IMR-90 (cell line): ENCODE measurements around the gene IL37. TPM values are rescaled to one million over a fixed set of nuclear protein-coding genes. Genes with fewer than 3 reads are reported as not detected.

Experiments used
- ATAC-seq: fragments of 200-7000 bp; cut with Tn5 transposase; 2 replicates; pipeline ENCODE4 v1.9.1; 2020; ENCODE audit warnings: low read depth, mild to moderate bottlenecking, moderate library complexity
- BruUV-seq: library from RNA; stranded (reverse); fragments of 400-500 nt; replicated peaks from 2 replicates; lab custom pipeline; 2021; lab: Mats Ljungman, UMichigan
- CTCF ChIA-PET: fragments of 300-600 bp; formaldehyde crosslinking; extraction: SDS; loops from one replicate; lab custom pipeline; 2021; ENCODE audit warnings: antibody characterized with exemption; lab: Yijun Ruan, JAX
- POLR2A ChIA-PET: fragments of 300-600 bp; sonication (Branson Sonifier 250); formaldehyde crosslinking; loops from one replicate; lab custom pipeline; 2022; ENCODE audit warnings: antibody characterized with exemption; ENCODE audit not compliant: unreplicated experiment; lab: Charles Lee
- DNase-seq: peaks from one replicate; pipeline ENCODE4 v3.0.0; 2013
- H2AFZ ChIP-seq: replicated peaks from 2 replicates; pipeline ENCODE3; 2013; ENCODE audit warnings: low read length, mild to moderate bottlenecking; ENCODE audit not compliant: poor library complexity
- H2AK5ac ChIP-seq: 2 replicates; pipeline ENCODE4 v1.6.1; 2013; ENCODE audit warnings: low read depth, low read length, inconsistent platforms
- H2AK9ac ChIP-seq: replicated peaks from 2 replicates; pipeline ENCODE3; 2013; ENCODE audit warnings: mild to moderate bottlenecking, low read depth, low read length, moderate library complexity; ENCODE audit not compliant: poor library complexity
- H2BK120ac ChIP-seq: 2 replicates; pipeline ENCODE4 v1.6.1; 2013; ENCODE audit warnings: low read depth, low read length, inconsistent platforms
- H2BK15ac ChIP-seq: 3 replicates; pipeline ENCODE4 v1.6.1; 2013; ENCODE audit warnings: low read depth, low read length, inconsistent platforms
- H2BK20ac ChIP-seq: 2 replicates; pipeline ENCODE4 v1.6.1; 2013; ENCODE audit warnings: low read depth, mild to moderate bottlenecking, inconsistent platforms, low read length, moderate library complexity
- H2BK5ac ChIP-seq: 2 replicates; pipeline ENCODE4 v1.6.1; 2013; ENCODE audit warnings: mild to moderate bottlenecking, low read depth, low read length, inconsistent platforms; ENCODE audit not compliant: poor library complexity, severe bottlenecking
- H3K14ac ChIP-seq: replicated peaks from 2 replicates; pipeline ENCODE4 v1.6.1; 2013; ENCODE audit warnings: low read depth, low read length, inconsistent platforms
- H3K18ac ChIP-seq: 2 replicates; pipeline ENCODE4 v1.6.1; 2013; ENCODE audit warnings: low read depth, low read length, control low read depth
- H3K23ac ChIP-seq: 2 replicates; pipeline ENCODE4 v1.6.1; 2013; ENCODE audit warnings: low read depth, low read length, inconsistent platforms
- H3K27ac ChIP-seq: 2 replicates; pipeline ENCODE4 v1.5.1; 2013; ENCODE audit warnings: mild to moderate bottlenecking, control low read depth, low read length; ENCODE audit not compliant: insufficient read depth
- H3K27me3 ChIP-seq: 2 replicates; pipeline ENCODE4 v1.6.1; 2013; ENCODE audit warnings: low read length; ENCODE audit not compliant: control insufficient read depth, insufficient read depth
- H3K36me3 ChIP-seq: 2 replicates; pipeline ENCODE4 v1.6.1; 2013; ENCODE audit warnings: low read length, mixed read lengths; ENCODE audit not compliant: control insufficient read depth, insufficient read depth
- H3K4ac ChIP-seq: 2 replicates; pipeline ENCODE4 v1.6.1; 2013; ENCODE audit warnings: low read depth, low read length, inconsistent platforms
- H3K4me1 ChIP-seq: 2 replicates; pipeline ENCODE4 v1.6.1; 2013; ENCODE audit warnings: low read length, mixed read lengths; ENCODE audit not compliant: control insufficient read depth, insufficient read depth
- H3K4me2 ChIP-seq: 2 replicates; pipeline ENCODE4 v1.6.1; 2013; ENCODE audit warnings: low read depth, mild to moderate bottlenecking, control low read depth, low read length, moderate library complexity
- H3K4me3 ChIP-seq: 2 replicates; pipeline ENCODE4 v1.5.1; 2013; ENCODE audit warnings: low read depth, mild to moderate bottlenecking, control low read depth, low read length, moderate library complexity; ENCODE audit not compliant: insufficient read depth
- H3K56ac ChIP-seq: 2 replicates; pipeline ENCODE4 v1.6.1; 2013; ENCODE audit warnings: low read length, inconsistent platforms; ENCODE audit not compliant: insufficient read depth; ENCODE audit errors: extremely low read depth
- H3K79me1 ChIP-seq, 2 experiments: 2 replicates each; pipeline ENCODE4 v1.6.1; 2013; ENCODE audit warnings: low read length in 2 of 2, inconsistent platforms in 1 of 2, low read depth in 1 of 2
- H3K9ac ChIP-seq: 2 replicates; pipeline ENCODE4 v1.6.1; 2013; ENCODE audit warnings: low read depth, low read length, control low read depth
- H3K9me1 ChIP-seq: 2 replicates; pipeline ENCODE4 v1.6.1; 2013; ENCODE audit warnings: low read length, inconsistent platforms; ENCODE audit not compliant: insufficient read depth
- H3K9me3 ChIP-seq: 2 replicates; pipeline ENCODE4 v1.6.1; 2013; ENCODE audit warnings: low read length; ENCODE audit not compliant: control insufficient read depth, insufficient read depth
- H4K20me1 ChIP-seq: 2 replicates; pipeline ENCODE4 v1.6.1; 2013; ENCODE audit warnings: low read length, inconsistent platforms; ENCODE audit not compliant: insufficient read depth
- H4K5ac ChIP-seq: 2 replicates; pipeline ENCODE4 v1.6.1; 2013; ENCODE audit warnings: mild to moderate bottlenecking, low read depth, low read length, control low read depth
- H4K8ac ChIP-seq, 2 experiments: 2 replicates each; pipeline ENCODE4 v1.6.1; 2013; ENCODE audit warnings: low read depth in 2 of 2, low read length in 2 of 2, control low read depth in 1 of 2, inconsistent platforms in 1 of 2
- H4K91ac ChIP-seq: 2 replicates; pipeline ENCODE4 v1.6.1; 2013; ENCODE audit warnings: low read depth, low read length, inconsistent platforms; ENCODE audit not compliant: insufficient read depth
- BHLHE40 ChIP-seq: fragments of 150-350 bp; IDR thresholded peaks from 2 replicates; pipeline ENCODE4 v1.6.1; 2016; ENCODE audit warnings: mild to moderate bottlenecking, low read depth, low read length
- CEBPB ChIP-seq: IDR thresholded peaks from 2 replicates; pipeline ENCODE4 v1.6.1; 2012; ENCODE audit warnings: low read depth, low read length, improper control_type of control experiment
- CHD1 ChIP-seq: IDR thresholded peaks from 2 replicates; pipeline ENCODE4 v1.6.1; 2012; ENCODE audit warnings: low read depth, low read length, improper control_type of control experiment
- FOS ChIP-seq: fragments of 150-350 bp; IDR thresholded peaks from 2 replicates; pipeline ENCODE4 v1.6.1; 2016; ENCODE audit warnings: low read depth, low read length
- MAFK ChIP-seq: IDR thresholded peaks from 2 replicates; pipeline ENCODE4 v1.6.1; 2012; ENCODE audit warnings: low read depth, low read length, improper control_type of control experiment
- MAZ ChIP-seq: IDR thresholded peaks from 2 replicates; pipeline ENCODE4 v1.6.1; 2012; ENCODE audit warnings: low read depth, mild to moderate bottlenecking, low read length, improper control_type of control experiment, moderate library complexity, borderline replicate concordance
- MXI1 ChIP-seq: IDR thresholded peaks from 2 replicates; pipeline ENCODE4 v1.6.1; 2012; ENCODE audit warnings: low read depth, mild to moderate bottlenecking, low read length, moderate library complexity, borderline replicate concordance
- NFE2L2 ChIP-seq: fragments of 150-350 bp; IDR thresholded peaks from 2 replicates; pipeline ENCODE4 v1.6.1; 2016; ENCODE audit warnings: low read depth, mild to moderate bottlenecking, low read length
- POLR2A ChIP-seq: IDR thresholded peaks from 2 replicates; pipeline ENCODE4 v1.6.1; 2012; ENCODE audit warnings: mild to moderate bottlenecking, low read depth, low read length
- RAD21 ChIP-seq: IDR thresholded peaks from 2 replicates; pipeline ENCODE4 v1.6.1; 2012; ENCODE audit warnings: low read length, improper control_type of control experiment
- RCOR1 ChIP-seq: IDR thresholded peaks from 2 replicates; pipeline ENCODE4 v1.6.1; 2012; ENCODE audit warnings: mild to moderate bottlenecking, low read length, improper control_type of control experiment; ENCODE audit not compliant: insufficient replicate concordance
- RFX5 ChIP-seq: IDR thresholded peaks from 2 replicates; pipeline ENCODE4 v1.8.0; 2012; ENCODE audit warnings: low read depth, mild to moderate bottlenecking, low read length, moderate library complexity
- SMC3 ChIP-seq: fragments of 150-350 bp; IDR thresholded peaks from 2 replicates; pipeline ENCODE4 v1.6.1; 2016; ENCODE audit warnings: low read depth, mild to moderate bottlenecking, antibody characterized with exemption, low read length, moderate library complexity
- WGBS, 2 experiments: methylation state at CpG; one replicate each; pipeline versions ENCODE4 v1.1.5 to v1.1.7; 2013; ENCODE audit warnings: missing lambda C conversion rate in 2 of 2; ENCODE audit not compliant: insufficient read length in 1 of 2; ENCODE audit errors: extremely low coverage in 2 of 2; 5-methylcytosine and 5-hydroxymethylcytosine counted together
- dilution Hi-C: fragments of 300-500 bp; cut with HindIII; formaldehyde crosslinking; loops from one replicate; pipeline ENCODE4 v1.14.3; 2018; ENCODE audit warnings: low sequenced_read_pairs; ENCODE audit not compliant: unreplicated experiment
- in situ Hi-C: fragments of 300-500 bp; cut with MboI; formaldehyde crosslinking; loops from 3 replicates; pipeline ENCODE4 v1.14.3; 2019; ENCODE audit warnings: low sequenced_read_pairs, inconsistent platforms, mixed read lengths
- intact Hi-C: fragments of 100-400 bp; cut with micrococcal nuclease; formaldehyde crosslinking; loops from 2 replicates; pipeline ENCODE4 v1.10.0; 2022
- polyA plus RNA-seq, 3 experiments: library from polyadenylated mRNA; depleted of rRNA; stranded (reverse); fragments of >200 nt; gene quantifications; 2 replicates each; pipeline ENCODE4 v1.2.3, GENCODE V29; 2012; ENCODE audit warnings: low replicate concordance in 1 of 3
- total RNA-seq: library from RNA; depleted of rRNA; stranded (reverse); fragments of >200 nt; gene quantifications from 2 replicates; pipeline ENCODE4 v1.2.3, GENCODE V29; 2012
- TF ChIP-seq, protein P1 (sequence below): conservative IDR thresholded peaks from 2 replicates; pipeline ENCODE4 v1.5.1; 2012; ENCODE audit warnings: mild to moderate bottlenecking, low read depth, low read length, improper control_type of control experiment
- TF ChIP-seq, protein P2 (sequence below): fragments of 150-350 bp; IDR thresholded peaks from 2 replicates; pipeline ENCODE4 v1.6.1; 2017; ENCODE audit warnings: mild to moderate bottlenecking, antibody characterized with exemption, low read length, low read depth
- TF ChIP-seq, protein P3 (sequence below): fragments of 150-350 bp; IDR thresholded peaks from 2 replicates; pipeline ENCODE4 v1.6.1; 2016; ENCODE audit warnings: low read depth, mild to moderate bottlenecking, low read length, moderate library complexity, borderline replicate concordance

IL37 gene
- total and polyA plus RNA-seq, 2 of the 4 experiments (the other 2 are of a cell fraction), result 0.15 TPM; not detected in 1

DNA sequence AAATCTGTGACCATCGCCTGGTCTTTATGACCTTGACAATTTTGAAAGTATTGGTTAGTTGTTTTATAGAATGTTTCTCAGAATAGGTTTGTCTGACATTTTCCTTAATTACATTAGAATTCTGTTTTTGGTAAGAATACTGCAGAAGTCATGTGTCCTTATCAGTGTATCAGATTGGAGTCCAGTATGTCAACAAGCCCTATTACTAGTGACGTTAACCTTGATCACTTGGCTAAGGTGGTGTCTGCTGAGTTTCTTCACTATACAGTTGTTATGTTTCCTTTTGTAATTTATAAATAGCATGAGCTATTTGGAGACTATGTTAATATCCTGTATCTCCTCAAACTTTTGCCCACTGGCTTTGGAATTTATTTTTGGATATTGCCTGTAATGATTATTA, 56.1 kb downstream of the IL37 start:
- no CpG with 5 or more reads among the region's 2 CpGs for WGBS, 2 experiments
- dilution Hi-C loops, result no loop called here
- H4K91ac ChIP-seq, result no peak overlapping the region
- no peak overlapping the region for H3K4ac ChIP-seq
- in situ Hi-C loops, result no loop called here
- H2AFZ ChIP-seq, result no peak overlapping the region
- BruUV-seq, result no TSS peak
- CTCF ChIA-PET, result interaction anchor here (1.2 kb wide), 1 partner anchor 217 kb away, joined by 4 read pairs; no protein-coding TSS in a partner anchor
- intact Hi-C loops, result no loop called here
- no peak overlapping the region for H2BK120ac ChIP-seq
- TF ChIP-seq, protein P1, sequence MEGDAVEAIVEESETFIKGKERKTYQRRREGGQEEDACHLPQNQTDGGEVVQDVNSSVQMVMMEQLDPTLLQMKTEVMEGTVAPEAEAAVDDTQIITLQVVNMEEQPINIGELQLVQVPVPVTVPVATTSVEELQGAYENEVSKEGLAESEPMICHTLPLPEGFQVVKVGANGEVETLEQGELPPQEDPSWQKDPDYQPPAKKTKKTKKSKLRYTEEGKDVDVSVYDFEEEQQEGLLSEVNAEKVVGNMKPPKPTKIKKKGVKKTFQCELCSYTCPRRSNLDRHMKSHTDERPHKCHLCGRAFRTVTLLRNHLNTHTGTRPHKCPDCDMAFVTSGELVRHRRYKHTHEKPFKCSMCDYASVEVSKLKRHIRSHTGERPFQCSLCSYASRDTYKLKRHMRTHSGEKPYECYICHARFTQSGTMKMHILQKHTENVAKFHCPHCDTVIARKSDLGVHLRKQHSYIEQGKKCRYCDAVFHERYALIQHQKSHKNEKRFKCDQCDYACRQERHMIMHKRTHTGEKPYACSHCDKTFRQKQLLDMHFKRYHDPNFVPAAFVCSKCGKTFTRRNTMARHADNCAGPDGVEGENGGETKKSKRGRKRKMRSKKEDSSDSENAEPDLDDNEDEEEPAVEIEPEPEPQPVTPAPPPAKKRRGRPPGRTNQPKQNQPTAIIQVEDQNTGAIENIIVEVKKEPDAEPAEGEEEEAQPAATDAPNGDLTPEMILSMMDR, result no peak
- TF ChIP-seq CHD1, result no peak
- TF ChIP-seq MAZ, result no peak
- no peak for TF ChIP-seq RCOR1
- TF ChIP-seq BHLHE40, result no peak
- no peak for TF ChIP-seq NFE2L2
- TF ChIP-seq RAD21, result no peak
- no peak for TF ChIP-seq SMC3
- TF ChIP-seq MXI1, result no peak
- TF ChIP-seq POLR2A, result no peak
- TF ChIP-seq, protein P2, sequence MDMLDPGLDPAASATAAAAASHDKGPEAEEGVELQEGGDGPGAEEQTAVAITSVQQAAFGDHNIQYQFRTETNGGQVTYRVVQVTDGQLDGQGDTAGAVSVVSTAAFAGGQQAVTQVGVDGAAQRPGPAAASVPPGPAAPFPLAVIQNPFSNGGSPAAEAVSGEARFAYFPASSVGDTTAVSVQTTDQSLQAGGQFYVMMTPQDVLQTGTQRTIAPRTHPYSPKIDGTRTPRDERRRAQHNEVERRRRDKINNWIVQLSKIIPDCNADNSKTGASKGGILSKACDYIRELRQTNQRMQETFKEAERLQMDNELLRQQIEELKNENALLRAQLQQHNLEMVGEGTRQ, result no peak
- no peak for TF ChIP-seq RFX5
- TF ChIP-seq MAFK, result no peak
- no peak for TF ChIP-seq CEBPB
- TF ChIP-seq FOS, result no peak
- TF ChIP-seq, protein P3, sequence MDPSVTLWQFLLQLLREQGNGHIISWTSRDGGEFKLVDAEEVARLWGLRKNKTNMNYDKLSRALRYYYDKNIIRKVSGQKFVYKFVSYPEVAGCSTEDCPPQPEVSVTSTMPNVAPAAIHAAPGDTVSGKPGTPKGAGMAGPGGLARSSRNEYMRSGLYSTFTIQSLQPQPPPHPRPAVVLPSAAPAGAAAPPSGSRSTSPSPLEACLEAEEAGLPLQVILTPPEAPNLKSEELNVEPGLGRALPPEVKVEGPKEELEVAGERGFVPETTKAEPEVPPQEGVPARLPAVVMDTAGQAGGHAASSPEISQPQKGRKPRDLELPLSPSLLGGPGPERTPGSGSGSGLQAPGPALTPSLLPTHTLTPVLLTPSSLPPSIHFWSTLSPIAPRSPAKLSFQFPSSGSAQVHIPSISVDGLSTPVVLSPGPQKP, result no peak
- H2AK9ac ChIP-seq, result no peak overlapping the region
- no peak overlapping the region for H3K18ac ChIP-seq
- ATAC-seq (no peak), DNase-seq (no peak)
- H3K9ac ChIP-seq, result no peak overlapping the region
- H3K14ac ChIP-seq, result no peak overlapping the region
- H3K36me3 ChIP-seq, result no peaks in the 10 kb centered on the region
- POLR2A ChIA-PET, result no interaction called here
- no peak overlapping the region for H2AK5ac ChIP-seq
- no peaks in the 10 kb centered on the region for H3K9me3 ChIP-seq
- peaks cover 11% of the 10 kb centered on the region for H3K27me3 ChIP-seq
- H3K4me2 ChIP-seq, result no peak overlapping the region
- H3K79me1 ChIP-seq, result no peaks in the 10 kb centered on the region
- H2BK5ac ChIP-seq, result no peak overlapping the region
- H3K4me1 ChIP-seq, result no peaks in the 10 kb centered on the region
- no peak overlapping the region for H4K8ac ChIP-seq
- no peak overlapping the region for H3K23ac ChIP-seq
- no peaks in the 10 kb centered on the region for H3K9me1 ChIP-seq
- H3K27ac ChIP-seq, result no peak overlapping the region
- no peak overlapping the region for H2BK20ac ChIP-seq
- H4K20me1 ChIP-seq, result no peaks in the 10 kb centered on the region
- H2BK15ac ChIP-seq, result no peak overlapping the region
- no peak overlapping the region for H3K56ac ChIP-seq
- no peak overlapping the region for H4K5ac ChIP-seq
- no peak overlapping the region for H3K4me3 ChIP-seq
